Activated T-cell treated with anti-CD3 and anti-CD28 coated beads, Interleukin-2, amount 50 U/mL, for 24 hours (primary cell): Measurements from ENCODE around the gene RGPD5.
"Not testable (repeated sequence)": the region's sequence is repeated elsewhere in the genome, so short reads cannot be mapped to it uniquely, and the experiment has no call there.

ENCODE experiments used
- DNase-seq: peaks from one replicate; pipeline ENCODE4 v3.0.0-alpha.2; 2020
- H3K27ac Mint-ChIP-seq: 2 replicates; pipeline ENCODE4 v1.8.0; 2020; ENCODE audit warnings: mild to moderate bottlenecking, mixed read lengths
- H3K27me3 Mint-ChIP-seq: 2 replicates; pipeline ENCODE4 v1.8.0; 2020; ENCODE audit warnings: mixed read lengths
- H3K36me3 Mint-ChIP-seq: 2 replicates; pipeline ENCODE4 v1.8.0; 2020; ENCODE audit warnings: low read depth, mixed read lengths
- H3K4me1 Mint-ChIP-seq: 2 replicates; pipeline ENCODE4 v1.8.0; 2020; ENCODE audit warnings: low read depth, mixed read lengths
- H3K4me3 Mint-ChIP-seq: 2 replicates; pipeline ENCODE4 v1.8.0; 2020; ENCODE audit warnings: mild to moderate bottlenecking, moderate library complexity, mixed read lengths
- H3K9me3 Mint-ChIP-seq: 2 replicates; pipeline ENCODE4 v1.8.0; 2020; ENCODE audit warnings: mixed read lengths

RGPD5 gene

GRCh38 chr2:109871129-109871751, 77.1 kb downstream of the RGPD5 start:
- H3K4me1 Mint-ChIP-seq, H3K27ac Mint-ChIP-seq, H3K36me3 Mint-ChIP-seq, H3K27me3 Mint-ChIP-seq, DNase-seq, H3K9me3 Mint-ChIP-seq, H3K4me3 Mint-ChIP-seq: not testable (repeated sequence)

- DNase-seq, H3K9me3 Mint-ChIP-seq, H3K27me3 Mint-ChIP-seq, H3K27ac Mint-ChIP-seq, H3K36me3 Mint-ChIP-seq, H3K4me1 Mint-ChIP-seq, H3K4me3 Mint-ChIP-seq: not testable (repeated sequence)
Observed at GRCh38 chr2:109876625-109877024, 82.5 kb downstream of the RGPD5 start.

GRCh38 chr2:109882112-109882511, 88.0 kb downstream of the RGPD5 start:
- not testable (repeated sequence) for H3K36me3 Mint-ChIP-seq, H3K4me3 Mint-ChIP-seq, H3K27ac Mint-ChIP-seq, DNase-seq, H3K9me3 Mint-ChIP-seq, H3K4me1 Mint-ChIP-seq, H3K27me3 Mint-ChIP-seq

- H3K27ac Mint-ChIP-seq, H3K4me1 Mint-ChIP-seq, H3K4me3 Mint-ChIP-seq, H3K36me3 Mint-ChIP-seq, H3K9me3 Mint-ChIP-seq, DNase-seq, H3K27me3 Mint-ChIP-seq: not testable (repeated sequence)
Observed at GRCh38 chr2:109888414-109888813, 94.3 kb downstream of the RGPD5 start.

GRCh38 chr2:109889909-109890308, 95.8 kb downstream of the RGPD5 start:
- not testable (repeated sequence) for H3K4me1 Mint-ChIP-seq

GRCh38 chr2:109891024-109891423, 96.9 kb downstream of the RGPD5 start:
- H3K27me3 Mint-ChIP-seq, H3K4me3 Mint-ChIP-seq, H3K9me3 Mint-ChIP-seq, H3K36me3 Mint-ChIP-seq, DNase-seq, H3K27ac Mint-ChIP-seq, H3K4me1 Mint-ChIP-seq: not testable (repeated sequence)

More at GRCh38 chr2:109889909-109890308, 95.8 kb downstream of the RGPD5 start:
- H3K27ac Mint-ChIP-seq, H3K36me3 Mint-ChIP-seq, H3K4me3 Mint-ChIP-seq, H3K9me3 Mint-ChIP-seq, DNase-seq, H3K27me3 Mint-ChIP-seq: not testable (repeated sequence)

- DNase-seq, H3K27me3 Mint-ChIP-seq, H3K36me3 Mint-ChIP-seq, H3K4me3 Mint-ChIP-seq, H3K9me3 Mint-ChIP-seq, H3K27ac Mint-ChIP-seq, H3K4me1 Mint-ChIP-seq: not testable (repeated sequence)
Observed at GRCh38 chr2:109893736-109894135, 99.6 kb downstream of the RGPD5 start.

- not testable (repeated sequence) for H3K36me3 Mint-ChIP-seq, H3K4me1 Mint-ChIP-seq, H3K9me3 Mint-ChIP-seq, H3K4me3 Mint-ChIP-seq, H3K27me3 Mint-ChIP-seq, DNase-seq, H3K27ac Mint-ChIP-seq
Observed at GRCh38 chr2:109894141-109894540, 100.0 kb downstream of the RGPD5 start.

GRCh38 chr2:109895090-109895869, 101.2 kb downstream of the RGPD5 start:
- H3K27me3 Mint-ChIP-seq, H3K4me1 Mint-ChIP-seq, H3K4me3 Mint-ChIP-seq, DNase-seq, H3K36me3 Mint-ChIP-seq, H3K9me3 Mint-ChIP-seq, H3K27ac Mint-ChIP-seq: not testable (repeated sequence)

- H3K4me1 Mint-ChIP-seq, H3K9me3 Mint-ChIP-seq, H3K4me3 Mint-ChIP-seq, H3K27ac Mint-ChIP-seq, DNase-seq, H3K36me3 Mint-ChIP-seq, H3K27me3 Mint-ChIP-seq: not testable (repeated sequence)
Observed at GRCh38 chr2:109896212-109896611, 102.1 kb downstream of the RGPD5 start.

GRCh38 chr2:109897769-109898461, 103.8 kb downstream of the RGPD5 start:
- not testable (repeated sequence) for H3K27ac Mint-ChIP-seq, H3K4me1 Mint-ChIP-seq, DNase-seq, H3K9me3 Mint-ChIP-seq, H3K27me3 Mint-ChIP-seq, H3K36me3 Mint-ChIP-seq, H3K4me3 Mint-ChIP-seq

- H3K4me3 Mint-ChIP-seq, H3K4me1 Mint-ChIP-seq, DNase-seq, H3K9me3 Mint-ChIP-seq, H3K27ac Mint-ChIP-seq, H3K27me3 Mint-ChIP-seq, H3K36me3 Mint-ChIP-seq: not testable (repeated sequence)
Observed at GRCh38 chr2:109898462-109899336, 104.6 kb downstream of the RGPD5 start, which contains the start of gene LIMS3. TSS of gene LIMS3 (plus strand) at chr2:109898688. CDS start at chr2:109898729, 41 bp downstream.

- not testable (repeated sequence) for H3K27me3 Mint-ChIP-seq, DNase-seq, H3K4me1 Mint-ChIP-seq, H3K27ac Mint-ChIP-seq, H3K36me3 Mint-ChIP-seq, H3K4me3 Mint-ChIP-seq, H3K9me3 Mint-ChIP-seq
Observed at GRCh38 chr2:109905796-109906195, 111.7 kb downstream of the RGPD5 start.
